Activated gamma-delta T cell treated with Interleukin-2 at 50 U/mL for 16 hours (primary cell): Measurements from ENCODE around the gene TGFBR3.
A peak's percentile ranks its signal among the peaks of the same experiment; 100 is the strongest.
"Not testable (repeated sequence)": the region's sequence is repeated elsewhere in the genome, so short reads cannot be mapped to it uniquely, and the experiment has no call there.

Source experiments
- DNase-seq: peaks from one replicate; pipeline ENCODE4 v3.0.0-alpha.2; 2020

The TGFBR3 gene

DNA sequence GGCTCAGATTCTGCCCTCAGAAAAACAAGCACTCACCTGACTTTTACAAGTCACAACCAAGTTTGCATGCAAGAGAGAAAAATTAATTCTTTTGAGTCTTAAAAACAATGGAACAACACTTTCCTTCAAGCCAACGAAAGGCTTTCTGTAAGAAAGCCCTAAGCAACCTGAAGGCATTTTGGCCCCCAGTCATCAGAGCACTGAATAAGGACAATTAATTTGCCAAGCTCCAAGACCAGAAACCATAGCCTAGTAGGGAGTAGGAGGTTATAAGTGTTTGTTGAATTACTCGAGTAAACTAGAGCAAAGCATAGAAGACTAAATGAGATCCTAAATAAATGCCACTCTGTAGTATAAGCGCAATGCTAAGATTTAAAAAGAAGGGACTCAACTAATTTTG is 4.7 kb downstream of the TGFBR3 start:
- no peak for DNase-seq

DNA sequence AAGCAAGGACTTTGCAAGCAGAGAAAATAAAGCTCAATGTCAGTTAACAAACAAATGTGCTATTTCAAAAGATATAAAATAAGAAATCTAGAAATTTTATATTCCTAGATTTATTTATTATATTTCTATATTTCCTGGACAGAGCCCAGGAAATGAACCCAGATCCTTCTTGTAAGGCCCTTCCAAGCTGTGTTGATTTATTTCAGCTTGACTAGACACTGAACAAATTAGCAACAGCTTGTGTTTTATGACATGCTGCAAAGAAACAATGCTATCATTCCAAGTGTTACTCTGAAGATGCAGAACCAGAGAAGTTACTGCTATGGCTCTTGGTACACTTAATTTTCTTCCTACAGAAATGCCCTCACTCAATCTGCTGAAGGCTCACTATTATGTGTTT is 6.2 kb downstream of the TGFBR3 start:
- no peak for DNase-seq

DNA sequence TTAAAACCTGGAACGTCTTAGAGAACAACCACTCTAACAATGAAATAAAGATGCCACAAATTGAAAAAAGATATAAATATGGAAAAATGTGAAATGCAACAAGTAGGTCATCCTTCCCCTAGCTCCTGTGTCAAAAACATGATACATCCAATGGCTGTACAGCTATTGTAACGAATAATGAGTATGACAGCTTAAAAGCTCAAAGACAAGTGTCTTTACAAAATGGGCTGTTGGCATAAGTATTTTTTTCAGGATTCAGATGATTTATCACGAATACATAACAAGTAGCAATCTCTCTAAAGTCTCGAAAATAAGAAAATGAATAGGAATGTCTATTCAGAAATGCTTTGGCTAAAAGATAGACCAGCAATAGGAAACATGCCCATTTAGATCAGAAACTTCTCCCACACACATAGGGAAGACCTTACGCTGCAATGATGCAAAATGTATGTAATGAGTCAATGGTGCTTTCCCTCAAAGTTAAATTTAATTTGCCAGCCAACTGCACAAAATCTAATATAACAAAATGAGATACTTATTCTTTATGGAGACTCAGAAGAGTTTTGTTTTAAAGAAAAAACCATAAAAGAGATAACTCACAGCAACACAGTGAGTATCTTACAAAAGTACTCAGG is 8.3 kb downstream of the TGFBR3 start:
- no peak for DNase-seq

DNA sequence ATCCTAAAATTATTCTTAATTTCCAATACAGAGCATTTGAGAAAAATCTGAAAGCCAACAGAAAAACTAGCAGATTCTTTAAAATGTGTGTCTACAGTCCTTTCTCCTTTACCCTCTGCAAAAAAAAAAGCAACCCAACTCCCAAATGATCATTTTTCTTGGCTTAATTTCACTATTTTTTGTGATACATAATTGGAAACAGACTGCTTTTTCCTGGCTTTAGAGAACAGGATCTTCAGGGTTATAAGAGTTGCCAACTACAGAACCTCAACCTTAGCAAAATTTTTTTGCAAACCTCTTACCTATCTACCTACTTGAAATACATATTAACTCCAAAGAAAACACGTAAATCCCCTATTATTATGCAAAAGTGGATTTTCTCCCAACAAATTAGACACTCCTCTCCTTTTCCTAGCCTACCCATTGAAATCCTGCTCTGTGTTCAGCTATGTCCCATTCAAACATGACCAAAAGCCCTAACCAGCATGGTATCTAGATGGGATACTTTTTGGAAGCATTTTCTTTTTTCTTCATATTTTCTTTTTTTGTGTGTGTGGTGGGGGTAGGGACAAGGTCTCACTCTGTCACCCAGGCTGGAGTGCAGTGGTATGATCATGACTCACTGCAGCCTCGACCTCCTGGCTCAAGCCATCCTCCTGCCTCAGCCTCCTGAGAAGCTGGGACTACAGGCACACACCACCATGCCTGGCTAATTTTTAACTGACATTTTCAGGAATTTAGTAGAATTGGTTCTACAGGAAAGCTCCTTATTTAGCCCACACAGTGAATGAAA is 9.0 kb downstream of the TGFBR3 start:
- no peak for DNase-seq

DNA sequence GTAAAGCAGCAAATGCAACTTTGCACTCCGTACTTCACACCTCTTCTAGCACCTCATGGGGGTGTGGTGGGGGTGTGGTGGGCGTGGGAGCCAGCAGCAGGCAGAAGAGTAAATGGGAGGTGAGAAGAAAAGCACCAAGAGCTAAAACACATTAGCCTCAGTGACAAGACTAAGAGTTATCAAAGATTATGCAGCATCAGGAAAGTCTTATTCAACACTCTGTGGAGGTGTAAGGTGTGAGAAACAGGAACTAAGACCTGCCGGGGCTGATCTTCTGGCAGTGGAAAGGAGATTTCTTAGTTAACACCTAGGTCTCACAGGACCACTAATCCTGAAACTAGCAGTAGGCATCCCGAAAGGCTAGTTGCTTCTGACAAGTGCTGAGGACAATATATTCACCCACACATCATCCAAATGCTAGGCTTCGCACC is 9.9 kb downstream of the TGFBR3 start:
- peak; percentile 21 for DNase-seq

DNA sequence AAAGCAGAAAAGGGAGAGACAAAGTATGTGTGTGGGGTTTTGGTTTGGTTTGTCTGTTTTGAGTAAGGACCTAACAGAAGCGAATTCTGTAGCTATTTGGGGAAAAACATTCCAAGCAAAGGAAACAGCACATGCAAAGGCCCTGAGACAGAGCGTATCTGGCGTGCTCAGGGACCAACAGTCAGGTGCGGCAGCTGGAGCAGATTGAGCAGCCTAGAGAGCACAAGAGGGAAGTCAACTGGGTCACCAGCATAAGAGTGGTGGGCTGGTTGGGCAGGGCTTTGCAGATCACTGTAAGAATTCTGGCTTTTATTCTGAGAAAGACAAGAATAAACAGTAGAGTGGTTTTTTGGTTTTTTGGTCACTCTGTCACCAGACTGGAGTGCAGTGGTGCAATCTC is 11.8 kb downstream of the TGFBR3 start:
- no peak for DNase-seq

DNA sequence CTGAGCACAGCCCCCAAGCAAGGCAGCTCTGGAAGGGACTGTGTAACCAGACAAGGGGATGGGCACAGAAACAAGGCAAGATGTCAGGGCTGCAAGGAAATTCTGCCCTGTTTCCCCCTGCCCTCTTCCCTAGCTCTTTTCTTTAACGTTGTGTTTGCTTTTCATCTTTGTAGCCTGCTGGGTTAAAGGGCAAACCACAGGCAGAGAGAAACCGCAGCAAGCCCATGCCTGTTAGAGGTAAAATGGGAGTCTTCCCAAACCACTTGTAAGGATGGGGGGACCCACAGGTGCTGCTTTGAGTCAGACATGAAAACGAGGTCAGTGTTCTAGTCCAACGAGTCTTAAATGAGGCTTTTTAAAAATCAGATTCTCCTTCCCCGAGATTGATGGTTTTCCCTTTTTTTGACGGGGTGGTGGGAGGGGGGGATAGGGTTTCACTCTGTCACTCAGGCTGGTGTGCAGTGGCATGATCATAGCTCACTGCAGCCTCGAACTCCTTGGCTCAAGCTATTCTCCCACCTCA is 13.3 kb downstream of the TGFBR3 start:
- no peak for DNase-seq

DNA sequence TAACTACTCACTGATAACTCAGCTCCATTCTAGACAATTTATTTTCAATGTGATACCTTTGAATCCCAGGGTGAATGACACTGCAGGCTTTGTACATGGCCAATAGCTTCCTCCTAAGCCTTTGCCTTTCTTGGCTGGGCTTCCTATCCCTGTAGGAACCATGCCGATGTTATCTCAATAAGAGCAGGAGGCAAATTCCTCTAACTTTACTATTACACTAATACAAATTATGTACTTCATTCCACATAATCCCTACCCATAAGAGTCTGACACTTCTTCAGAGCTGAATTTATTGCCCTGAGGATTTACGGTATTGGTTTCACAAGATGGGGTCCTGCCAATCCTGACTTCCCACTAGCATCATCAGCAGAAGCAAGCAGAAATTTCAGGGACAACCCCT is 14.0 kb downstream of the TGFBR3 start:
- DNase-seq: no peak

DNA sequence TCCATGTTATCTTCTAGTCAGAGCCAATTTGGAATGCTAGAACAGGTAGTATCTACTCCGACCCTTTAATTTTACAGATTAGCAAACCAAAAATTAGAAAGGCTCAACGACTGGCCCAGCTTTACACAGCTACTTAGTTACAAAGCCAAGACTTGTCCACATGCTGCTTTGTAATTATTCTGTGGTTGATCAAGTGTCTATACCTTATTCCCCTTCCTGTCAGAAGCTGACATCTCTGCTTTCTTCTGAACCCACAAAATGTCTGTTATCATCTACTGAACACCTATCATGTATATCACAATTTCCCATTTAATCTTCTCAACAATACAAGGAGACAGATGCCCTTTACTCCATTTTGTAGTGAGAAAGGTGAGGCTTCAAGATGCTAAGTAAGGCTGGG is 15.6 kb downstream of the TGFBR3 start:
- no peak for DNase-seq

DNA sequence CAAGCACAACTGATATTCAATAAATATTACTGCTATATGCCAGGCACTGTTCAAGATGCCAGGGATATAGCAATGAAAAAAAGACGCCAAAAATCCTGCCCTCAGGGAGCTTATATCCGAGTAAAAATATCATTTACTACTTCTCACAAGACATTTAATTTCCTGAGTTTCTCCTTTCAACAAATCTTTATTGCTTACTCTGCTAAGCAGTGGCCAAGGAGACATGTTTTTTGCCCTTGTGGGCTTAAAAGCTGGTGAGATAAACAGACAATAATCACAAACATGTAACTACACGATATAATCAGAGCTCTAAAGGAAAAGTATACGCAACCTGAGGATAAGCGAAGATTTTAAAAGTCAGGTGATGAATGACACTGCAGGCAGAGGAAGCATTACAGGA is 19.5 kb downstream of the TGFBR3 start:
- no peak for DNase-seq

DNA sequence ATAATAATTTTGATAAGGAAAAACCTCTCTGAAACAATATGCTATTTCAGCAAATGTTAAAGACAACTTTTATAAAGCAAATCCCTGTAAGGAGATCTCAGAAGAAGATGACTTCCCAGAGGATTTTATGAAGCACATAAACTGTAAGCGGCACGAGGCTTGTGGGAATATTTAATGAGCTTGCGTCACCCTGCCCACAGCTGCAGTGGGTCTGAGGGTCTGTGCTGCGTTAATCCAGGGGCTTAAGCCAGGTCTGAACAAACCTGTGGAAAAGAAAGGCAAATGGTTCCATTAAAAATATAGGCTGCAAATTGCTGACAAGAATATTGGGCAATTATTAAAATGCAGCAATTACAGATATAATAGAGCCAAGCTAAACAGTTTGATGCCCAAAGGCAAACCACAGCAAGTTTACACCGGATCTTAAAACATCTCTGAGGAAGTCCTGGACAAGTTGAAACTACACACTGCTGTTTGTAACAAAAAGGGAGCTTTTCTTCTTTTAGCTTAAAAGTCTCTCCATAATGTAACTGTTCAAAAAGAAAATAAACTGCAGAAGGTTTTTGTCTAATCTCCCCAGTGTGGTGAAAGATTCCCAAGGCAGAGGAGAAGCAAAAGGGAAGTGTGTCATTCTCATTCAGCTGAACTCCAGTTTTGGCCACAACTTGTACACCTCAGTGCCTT is 21.8 kb downstream of the TGFBR3 start:
- DNase-seq: no peak

DNA sequence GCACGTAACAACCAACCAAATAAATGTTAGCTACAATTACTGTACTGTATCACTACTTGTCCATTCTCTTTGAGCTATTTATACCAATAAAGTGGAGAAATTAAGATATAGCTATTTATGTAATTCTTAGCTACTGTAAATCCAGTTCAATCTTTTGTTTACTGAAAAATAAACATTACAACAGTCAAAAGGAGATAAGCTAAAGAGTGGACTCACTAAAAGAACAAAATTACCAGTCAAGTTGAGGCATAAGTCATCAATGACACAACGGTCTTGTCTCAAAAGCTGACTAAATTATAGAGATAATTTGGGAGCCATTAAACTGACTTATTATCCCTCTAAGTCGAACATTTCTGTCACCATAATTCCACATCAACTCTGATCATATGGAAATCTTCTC is 22.5 kb downstream of the TGFBR3 start:
- DNase-seq: no peak

DNA sequence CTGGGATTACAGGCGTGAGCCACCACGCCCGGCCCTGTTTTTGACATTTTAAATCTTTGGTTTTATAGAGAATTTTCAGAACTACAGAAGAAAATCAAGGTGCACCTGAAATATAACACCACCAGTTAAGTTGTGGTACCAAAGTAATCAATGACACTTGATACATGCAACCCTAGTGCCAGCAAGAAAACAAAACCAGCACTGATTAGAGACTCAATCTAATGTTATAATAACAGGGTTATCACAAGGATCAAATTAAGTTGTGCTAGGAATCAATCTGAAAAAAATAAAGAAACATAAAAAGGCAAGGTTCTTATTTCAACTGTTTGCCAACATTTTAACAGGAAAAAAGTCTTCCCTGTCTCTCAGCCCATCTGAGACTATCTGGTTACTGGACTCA is 23.8 kb downstream of the TGFBR3 start:
- DNase-seq: no peak

DNA sequence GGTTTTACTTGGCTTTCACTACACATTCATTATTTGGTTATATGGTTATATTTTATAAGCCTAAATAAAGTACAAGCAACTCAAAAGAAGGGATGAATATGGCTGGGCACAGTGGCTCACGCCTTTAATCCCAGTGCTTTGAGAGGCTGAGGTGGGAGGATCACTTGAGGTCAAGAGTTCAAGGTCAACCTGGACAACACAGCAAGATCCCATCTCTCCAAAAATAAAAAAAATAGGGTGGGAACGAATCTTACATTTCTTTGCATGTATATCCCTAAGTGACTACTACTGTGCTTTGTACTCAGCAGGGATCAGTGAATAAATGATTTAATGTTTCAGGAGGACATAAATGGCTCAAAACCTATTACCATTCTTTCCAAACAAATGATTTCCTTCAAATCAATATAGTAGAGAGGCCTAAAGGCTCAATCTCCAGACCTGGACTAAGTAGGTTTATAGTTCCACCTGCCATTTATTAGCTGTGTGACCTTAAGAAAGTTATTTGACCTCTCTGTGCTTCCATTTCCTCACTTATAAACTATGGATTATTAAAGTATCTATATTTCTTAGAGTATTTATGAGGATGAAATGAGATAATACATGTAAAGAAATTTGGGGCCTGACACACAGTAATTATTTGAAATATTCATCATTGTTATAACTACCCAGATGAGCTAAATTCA is 28.3 kb downstream of the TGFBR3 start:
- no peak for DNase-seq

DNA sequence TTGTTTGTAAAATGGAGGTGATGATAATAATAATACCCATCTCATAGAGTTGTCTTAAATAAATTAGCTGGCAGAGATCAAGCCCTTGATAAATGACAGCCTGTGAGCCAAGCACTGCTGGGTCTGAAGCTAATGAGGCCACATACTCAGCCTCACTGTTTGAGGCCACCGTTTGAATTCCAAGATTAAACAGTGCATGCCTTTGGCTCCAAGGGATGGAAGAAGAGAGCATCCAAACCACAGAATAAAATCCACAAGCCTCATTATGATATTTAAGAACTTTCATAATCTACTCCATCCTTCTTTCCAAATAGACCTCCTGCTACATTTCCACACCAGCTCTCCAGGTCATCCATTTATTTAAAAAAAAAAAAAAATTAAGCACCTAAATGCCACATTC is 29.0 kb downstream of the TGFBR3 start:
- DNase-seq: no peak

DNA sequence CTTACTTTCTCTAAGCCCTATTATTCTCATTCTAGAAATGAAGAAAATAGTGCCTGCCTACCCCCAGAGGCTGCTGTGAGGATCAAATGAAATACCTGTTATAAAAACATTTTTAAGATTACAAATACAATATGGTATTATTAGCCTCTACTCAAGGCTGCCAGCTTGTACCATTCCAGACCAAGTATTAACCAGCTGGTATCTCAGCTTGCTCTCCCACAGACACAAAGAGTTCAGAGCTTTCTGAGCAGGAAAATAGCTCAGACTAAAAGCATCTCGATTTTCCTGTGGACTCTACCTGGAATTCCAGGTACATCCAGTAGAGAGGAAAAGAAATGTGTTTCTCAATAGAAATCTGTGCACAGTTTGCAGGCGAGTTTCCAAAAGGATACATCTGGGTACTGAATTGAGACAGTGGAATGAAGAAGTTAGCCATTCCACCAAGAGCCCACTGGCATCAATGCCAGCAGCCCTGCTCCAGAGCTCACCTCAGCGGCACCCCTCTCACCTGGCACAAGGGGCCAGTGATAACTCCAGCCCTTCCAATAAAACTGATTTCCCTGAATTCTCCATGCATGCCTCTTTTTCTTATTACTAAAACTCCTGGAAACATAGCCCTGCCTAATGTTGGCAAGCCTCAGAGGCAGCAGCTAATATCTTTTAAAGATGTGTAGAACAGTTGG is 31.0 kb downstream of the TGFBR3 start:
- DNase-seq: no peak

DNA sequence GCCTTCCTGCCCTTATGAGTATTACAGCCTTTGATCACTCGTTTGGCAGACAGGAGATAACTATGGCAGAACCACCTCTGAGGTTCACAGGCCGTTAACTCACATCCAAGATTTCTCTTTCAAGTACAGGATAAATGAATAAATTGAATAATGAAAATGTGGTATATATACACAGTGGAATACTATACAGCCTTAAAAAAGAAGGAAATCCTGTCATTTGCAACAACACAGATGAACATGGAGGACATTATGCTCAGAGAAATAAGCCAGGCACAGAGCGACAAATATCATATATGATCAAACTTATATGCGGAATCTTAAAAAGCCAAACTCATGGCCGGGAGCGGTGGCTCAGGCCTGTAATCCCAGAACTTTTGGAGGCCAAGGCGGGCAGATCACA is 32.6 kb downstream of the TGFBR3 start:
- no peak for DNase-seq

DNA sequence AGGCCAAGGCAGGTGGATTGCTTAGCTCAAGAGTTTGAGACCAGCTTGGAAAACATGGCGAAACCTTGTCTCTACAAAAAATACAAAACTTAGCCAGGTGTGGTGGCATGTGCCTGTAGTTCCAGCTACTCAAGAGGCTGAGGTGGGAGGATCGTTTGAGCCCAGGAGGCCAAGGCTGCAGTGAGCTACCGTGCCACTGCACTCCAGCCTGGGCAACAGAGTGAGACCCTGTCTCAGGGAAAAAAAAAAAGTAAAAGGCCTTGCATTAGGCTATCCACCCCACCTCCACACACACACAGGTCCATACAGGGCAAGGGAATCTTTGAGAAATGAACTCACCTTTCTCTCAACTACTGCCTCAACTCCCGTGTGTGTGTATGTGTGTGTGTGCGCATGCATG is 33.9 kb downstream of the TGFBR3 start:
- DNase-seq: not testable (repeated sequence)

DNA sequence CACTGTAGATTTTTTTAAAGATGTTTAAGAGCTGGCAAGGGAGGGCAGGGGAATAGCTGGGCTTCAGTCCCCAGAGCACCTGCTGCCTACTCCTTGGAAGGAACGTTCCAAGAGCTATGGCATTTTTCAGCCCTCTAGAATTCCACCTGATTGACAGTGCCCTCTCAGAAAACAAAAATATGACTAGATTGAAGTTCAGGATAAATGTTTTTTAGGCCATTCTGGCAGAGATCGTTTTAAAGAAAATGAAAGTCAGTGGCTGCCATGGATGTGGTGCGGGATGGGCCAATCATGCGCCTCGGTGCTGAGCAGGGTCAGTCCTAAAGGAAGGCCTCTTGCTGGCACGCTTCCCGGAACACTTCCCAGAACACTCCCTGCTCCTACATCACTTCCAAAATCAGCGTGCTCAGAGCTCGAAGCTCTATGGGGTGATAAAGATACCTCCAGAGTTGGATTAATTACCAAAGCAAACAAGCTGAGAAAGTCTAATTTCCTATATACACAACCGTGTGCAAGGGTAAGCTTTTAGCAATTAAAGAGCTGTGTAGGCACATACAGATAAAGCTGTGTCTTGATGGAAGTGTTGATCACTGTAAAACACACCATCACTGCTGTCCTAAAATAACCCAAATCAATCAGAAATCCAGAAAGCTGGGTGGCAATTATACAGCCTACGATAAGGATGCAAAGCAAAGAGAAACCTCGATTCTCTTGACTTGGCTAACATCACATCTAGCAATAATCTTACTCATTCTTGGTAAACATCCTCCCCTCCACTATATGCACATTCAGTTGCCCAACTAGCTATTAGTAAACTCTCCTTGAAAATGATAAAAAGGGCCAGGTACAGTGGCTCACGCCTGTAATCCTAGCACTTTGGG is 34.6 kb downstream of the TGFBR3 start:
- DNase-seq: no peak

DNA sequence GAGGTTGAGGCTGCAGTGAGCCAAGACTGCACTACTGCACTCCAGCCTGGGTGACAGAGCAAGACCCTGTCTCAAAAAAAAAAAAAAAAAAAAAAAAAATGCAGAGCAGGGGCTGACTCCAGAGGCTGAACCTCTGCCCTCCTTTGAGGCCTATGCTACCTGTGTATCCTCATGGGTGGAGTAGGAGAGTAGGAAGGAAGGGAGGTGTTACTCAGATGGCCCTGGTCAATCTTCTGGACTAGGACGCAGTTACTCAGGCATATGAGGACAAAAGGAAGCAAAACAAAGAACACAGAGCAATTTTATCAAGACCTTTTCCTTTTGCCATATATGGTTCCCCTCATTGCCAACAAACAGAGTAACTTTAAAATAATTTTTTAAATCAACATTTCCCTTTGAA is 35.2 kb downstream of the TGFBR3 start:
- DNase-seq: no peak

DNA sequence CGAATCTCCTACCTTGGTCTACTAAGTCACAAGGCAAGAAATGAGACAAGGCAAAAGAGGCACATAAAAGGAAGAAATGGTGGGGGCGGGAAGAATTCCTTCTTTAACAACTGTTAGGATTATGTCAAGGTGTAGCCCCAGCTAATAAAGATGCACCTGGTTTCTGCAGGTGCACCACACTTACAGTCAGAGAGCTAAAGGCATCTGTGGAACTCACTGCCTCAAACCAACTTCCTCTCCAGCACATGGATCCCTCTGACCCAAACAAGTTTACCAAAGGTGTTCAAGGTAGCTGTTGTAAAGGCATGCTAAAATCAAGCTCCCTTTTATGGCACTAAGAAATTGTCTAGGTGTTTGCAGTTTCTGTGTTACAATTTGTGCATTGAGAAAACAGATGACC is 38.1 kb downstream of the TGFBR3 start:
- DNase-seq: no peak

DNA sequence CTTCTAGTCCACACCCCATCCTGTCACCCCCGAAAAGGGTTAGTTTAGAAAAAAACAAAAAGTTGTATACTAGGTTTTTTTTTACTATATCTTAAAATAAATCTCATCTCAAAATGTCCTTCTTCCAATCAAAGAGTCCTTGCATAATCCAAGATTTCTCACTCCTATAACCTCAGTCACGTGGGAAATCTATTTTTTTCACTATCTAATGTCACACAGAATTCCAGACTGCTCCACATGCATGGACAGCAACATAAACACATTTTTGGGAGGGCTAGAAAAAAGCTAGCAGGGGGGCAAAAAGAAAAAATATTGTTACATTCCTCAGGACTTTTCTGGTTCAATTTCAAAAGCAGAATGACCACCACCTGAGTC is 39.3 kb downstream of the TGFBR3 start:
- DNase-seq: no peak
